ENCODE measurements around the gene CYP3A7. TPM values are rescaled to one million over a fixed set of nuclear protein-coding genes. Genes with fewer than 3 reads are reported as not detected.
"Not testable (repeated sequence)": the region's sequence is repeated elsewhere in the genome, so short reads cannot be mapped to it uniquely, and the experiment has no call there.

The CYP3A7 gene
- total RNA-seq, 6 donors from 2014 or later: 0.69 to 1.7 (median 1.1) TPM; not detected in 1

- no peaks in the 10 kb centered on the region for H3K9me3 ChIP-seq
- no peak overlapping the region for H3K27ac ChIP-seq
- H3K4me3 ChIP-seq: no peak overlapping the region
- 89 to 97% methylated on average over 8 of the region's 8 CpGs for WGBS, 2 donors
- no peak for ATAC-seq (ENCODE audit: low FRiP score in 2 of 2)
- no peaks in the 10 kb centered on the region for H3K4me1 ChIP-seq
- TF ChIP-seq POLR2A (IDR thresholded peaks at IDR 0.05) (no peak), CTCF (IDR thresholded peaks at IDR 0.05) (no peak), POLR2AphosphoS5 (IDR thresholded peaks at IDR 0.05) (no peak), EP300 (IDR thresholded peaks at IDR 0.05) (no peak)
- no peaks in the 10 kb centered on the region for H3K27me3 ChIP-seq
- DNase-seq: no peak
- peaks cover 3 to 46% (median 5%) of the 10 kb centered on the region in 4 donors for H3K36me3 ChIP-seq
Measured at GRCh38 chr7:99668541-99668940, 66.5 kb downstream of the CYP3A7 start.

GRCh38 chr7:99667179-99667578 is 67.8 kb downstream of the CYP3A7 start:
- H3K9me3 ChIP-seq: no peaks in the 10 kb centered on the region
- no peak overlapping the region for H3K27ac ChIP-seq
- TF ChIP-seq CTCF (IDR thresholded peaks at IDR 0.05) (no peak), POLR2AphosphoS5 (IDR thresholded peaks at IDR 0.05) (no peak), POLR2A (IDR thresholded peaks at IDR 0.05) (no peak), EP300 (IDR thresholded peaks at IDR 0.05) (no peak)
- 66 to 75% methylated on average over 2 of the region's 2 CpGs for WGBS, 2 donors
- H3K27me3 ChIP-seq: no peaks in the 10 kb centered on the region
- no peaks in the 10 kb centered on the region for H3K4me1 ChIP-seq
- no peak for ATAC-seq (ENCODE audit: low FRiP score in 2 of 2)
- no peak overlapping the region for H3K4me3 ChIP-seq
- peaks cover 0 to 40% (median 8%) of the 10 kb centered on the region in 4 donors for H3K36me3 ChIP-seq
- no peak for DNase-seq

- H3K4me1 ChIP-seq: no peaks in the 10 kb centered on the region
- no peak overlapping the region for H3K27ac ChIP-seq
- H3K27me3 ChIP-seq: no peaks in the 10 kb centered on the region
- H3K4me3 ChIP-seq: no peak overlapping the region
- no peaks in the 10 kb centered on the region for H3K9me3 ChIP-seq
- TF ChIP-seq POLR2AphosphoS5 (IDR thresholded peaks at IDR 0.05) (no peak), CTCF (IDR thresholded peaks at IDR 0.05) (no peak), EP300 (IDR thresholded peaks at IDR 0.05) (no peak), POLR2A (IDR thresholded peaks at IDR 0.05) (no peak)
- DNase-seq: no peak
- 62 to 70% methylated on average over 1 of the region's 1 CpG for WGBS, 2 donors
- H3K36me3 ChIP-seq: peaks cover 3 to 39% (median 8%) of the 10 kb centered on the region in 4 donors
- ATAC-seq (ENCODE audit: low FRiP score in 2 of 2): no peak
Measured at GRCh38 chr7:99666013-99666395, 69.0 kb downstream of the CYP3A7 start.

- ATAC-seq (ENCODE audit: low FRiP score in 2 of 2) (no peak), DNase-seq (no peak)
- H3K27ac ChIP-seq: no peak overlapping the region
- 90 to 97% methylated on average over 3 of the region's 3 CpGs for WGBS, 2 donors
- no peaks in the 10 kb centered on the region for H3K27me3 ChIP-seq
- no peaks in the 10 kb centered on the region for H3K9me3 ChIP-seq
- no peak overlapping the region for H3K4me3 ChIP-seq
- no peaks in the 10 kb centered on the region for H3K4me1 ChIP-seq
- TF ChIP-seq POLR2A (IDR thresholded peaks at IDR 0.05) (no peak), CTCF (IDR thresholded peaks at IDR 0.05) (no peak), POLR2AphosphoS5 (IDR thresholded peaks at IDR 0.05) (no peak), EP300 (IDR thresholded peaks at IDR 0.05) (no peak)
- peaks cover 8 to 44% (median 8%) of the 10 kb centered on the region in 4 donors for H3K36me3 ChIP-seq
Measured at GRCh38 chr7:99665312-99666012, 69.5 kb downstream of the CYP3A7 start.

- peaks cover 0 to 22% (median 10%) of the 10 kb centered on the region in 4 donors for H3K36me3 ChIP-seq
- not testable (repeated sequence) for H3K4me3 ChIP-seq; H3K27me3 ChIP-seq; DNase-seq; H3K9me3 ChIP-seq; ATAC-seq (ENCODE audit: low FRiP score in 2 of 2); H3K27ac ChIP-seq; H3K4me1 ChIP-seq
- WGBS, 2 donors: 84 to 93% methylated on average over 5 of the region's 5 CpGs
Measured at GRCh38 chr7:99657879-99658278, 77.1 kb downstream of the CYP3A7 start.

Small RNA genes lying within 50 kb of the gene (small RNA-seq; reads per million reads assigned to genes)
- 0 reads per million in 4 donors for gene CYP3A51P
- 0 reads per million in 4 donors for gene CYP3A7-CYP3A51P

Other genes with a start within 250 kb of the CYP3A7 start
- 100 to 1,000 TPM in 1 of 6 donors, 10 to 100 TPM in 5; 29.0 to 186 (median 34.8) TPM for gene ZNF394, start 234.9 kb downstream of the CYP3A7 start, total RNA-seq
- 10 to 100 TPM in 1 of 6 donors, 1 to 10 TPM in 5; 3.8 to 12.6 (median 7.6) TPM for gene ZKSCAN5, start 230.5 kb downstream of the CYP3A7 start, total RNA-seq
- 1 to 10 TPM; 1.7 to 9.9 (median 5.1) TPM for gene FAM200A, start 183.1 kb downstream of the CYP3A7 start, total RNA-seq
- gene ZNF655, start 176.6 kb downstream of the CYP3A7 start, total RNA-seq: 100 to 1,000 TPM in 4 of 6 donors, 10 to 100 TPM in 2; 57.3 to 202 (median 137) TPM
- gene TMEM225B, start 136.9 kb downstream of the CYP3A7 start, total RNA-seq: 1 to 10 TPM in 2 of 6 donors, under 1 TPM in 3, not detected in 1; 0.59 to 3.1 (median 0.91) TPM
- gene ZSCAN25, start 118.2 kb downstream of the CYP3A7 start, total RNA-seq: 10 to 100 TPM; 16.4 to 54.5 (median 18.2) TPM
- 10 to 100 TPM in 5 of 6 donors, 1 to 10 TPM in 1; 8.0 to 25.2 (median 14.2) TPM for gene CYP3A5, start 55.2 kb downstream of the CYP3A7 start, total RNA-seq
- 1 to 10 TPM in 1 of 6 donors, under 1 TPM in 2, not detected in 3; 0.34 to 1.5 (median 0.46) TPM for gene CYP3A4, start 49.0 kb upstream of the CYP3A7 start, total RNA-seq
- not detected for gene CYP3A43, start 92.8 kb upstream of the CYP3A7 start, total RNA-seq
- under 1 TPM in 2 of 6 donors, not detected in 4; 0.59 to 0.67 TPM for gene OR2AE1, start 141.8 kb upstream of the CYP3A7 start, total RNA-seq
- gene TRIM4, start 184.3 kb upstream of the CYP3A7 start, total RNA-seq: 100 to 1,000 TPM in 1 of 6 donors, 10 to 100 TPM in 5; 31.2 to 107 (median 42.1) TPM
- 1 to 10 TPM in 1 of 6 donors, under 1 TPM in 2, not detected in 3; 0.24 to 3.1 (median 0.31) TPM for gene GJC3, start 194.4 kb upstream of the CYP3A7 start, total RNA-seq
- gene AZGP1, start 240.8 kb upstream of the CYP3A7 start, total RNA-seq: 10 to 100 TPM in 5 of 6 donors, 1 to 10 TPM in 1; 2.3 to 35.6 (median 28.8) TPM